ENCODE results near the gene SLC5A11.
"Not testable (repeated sequence)": the region's sequence is repeated elsewhere in the genome, so short reads cannot be mapped to it uniquely, and the experiment has no call there.

SLC5A11 gene

DNA sequence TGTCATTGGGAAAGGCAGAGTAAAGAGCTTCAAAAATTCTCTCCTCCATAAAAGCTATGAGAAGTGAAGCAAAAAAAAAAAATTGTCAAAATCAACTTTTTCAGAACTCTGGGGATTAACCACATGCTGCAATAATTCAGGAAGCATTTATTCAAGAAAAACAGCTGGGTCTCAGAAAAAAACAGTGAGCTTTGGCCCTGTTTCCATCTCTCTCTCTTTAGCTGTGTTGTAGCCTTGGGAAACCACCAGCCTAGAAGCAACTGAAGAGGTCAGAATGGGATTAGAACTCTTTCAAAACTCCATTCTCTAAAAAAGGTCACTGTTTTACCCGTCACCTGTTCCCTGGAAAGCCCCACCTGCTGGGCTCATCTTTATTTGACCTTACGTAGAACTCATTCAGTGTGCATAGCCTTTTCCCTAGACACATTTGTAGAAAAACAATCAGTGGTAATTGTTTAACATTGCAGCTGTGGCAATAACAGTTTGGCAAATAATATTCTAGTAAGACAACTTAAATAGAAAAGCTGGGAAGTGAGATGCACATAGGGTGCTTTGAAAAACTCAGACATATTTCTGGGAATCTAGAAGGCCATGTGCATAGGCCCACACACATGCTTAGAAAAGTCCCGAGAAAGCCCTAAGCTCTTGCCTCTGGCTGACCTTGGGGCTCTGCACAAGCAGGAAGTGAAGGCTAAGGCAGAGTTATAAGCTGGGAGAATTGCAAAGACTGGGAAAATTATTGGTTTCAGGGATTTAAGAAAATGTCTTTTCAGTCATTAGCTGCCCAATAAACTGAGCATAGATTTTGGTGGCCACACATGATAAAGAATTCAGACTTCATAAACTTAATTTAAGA lies 18.0 kb downstream of the SLC5A11 start:
- DNase-seq, result no peak

DNA sequence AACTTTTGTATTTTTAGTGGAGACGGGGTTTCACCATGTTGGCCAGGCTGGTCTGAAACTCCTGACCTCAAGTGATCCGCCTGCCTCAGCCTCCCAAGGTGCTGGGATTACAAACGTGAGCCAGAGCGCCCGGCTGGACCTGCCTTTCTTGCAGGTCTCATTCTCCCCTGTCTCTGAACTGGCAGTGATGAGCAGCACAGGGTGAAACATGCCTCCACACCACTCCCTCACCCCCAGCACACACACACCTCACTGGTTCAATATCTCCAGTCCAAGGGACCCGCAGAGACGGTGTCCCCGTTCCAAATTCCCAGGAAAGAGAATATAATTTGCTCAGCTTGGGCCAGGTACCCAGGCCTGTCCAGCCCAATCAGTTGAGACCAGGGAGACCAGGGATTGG lies 23.3 kb downstream of the SLC5A11 start:
- DNase-seq, result no peak

- no peak for DNase-seq
Measured at GRCh38 chr16:24871891-24872290, 26.1 kb downstream of the SLC5A11 start.

GRCh38 chr16:24873028-24873427 lies 27.3 kb downstream of the SLC5A11 start:
- no peak for DNase-seq

GRCh38 chr16:24875466-24875865 lies 29.7 kb downstream of the SLC5A11 start:
- DNase-seq, result no peak

DNA sequence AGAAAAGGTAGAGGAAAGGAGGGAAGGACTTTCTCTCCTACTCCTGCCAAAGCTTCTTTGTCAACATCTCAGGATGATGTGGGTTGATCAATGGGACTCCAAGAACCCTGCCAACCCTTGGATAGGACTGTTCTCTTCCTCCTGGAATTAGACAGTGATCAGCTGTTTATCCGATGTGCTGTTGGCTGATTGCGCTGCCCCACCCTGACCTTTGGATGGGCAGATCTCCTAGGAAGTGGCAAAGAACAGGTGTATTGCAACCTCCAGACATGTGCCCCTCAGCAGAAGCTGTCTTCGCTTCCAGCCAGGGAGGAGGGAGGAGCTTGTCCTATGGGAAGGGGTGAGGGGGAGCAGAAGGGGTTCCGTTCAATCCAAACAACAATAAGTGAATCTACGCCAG lies 30.5 kb downstream of the SLC5A11 start:
- no peak for DNase-seq

- DNase-seq, result no peak
Measured at GRCh38 chr16:24879684-24880083, 33.9 kb downstream of the SLC5A11 start.

DNA sequence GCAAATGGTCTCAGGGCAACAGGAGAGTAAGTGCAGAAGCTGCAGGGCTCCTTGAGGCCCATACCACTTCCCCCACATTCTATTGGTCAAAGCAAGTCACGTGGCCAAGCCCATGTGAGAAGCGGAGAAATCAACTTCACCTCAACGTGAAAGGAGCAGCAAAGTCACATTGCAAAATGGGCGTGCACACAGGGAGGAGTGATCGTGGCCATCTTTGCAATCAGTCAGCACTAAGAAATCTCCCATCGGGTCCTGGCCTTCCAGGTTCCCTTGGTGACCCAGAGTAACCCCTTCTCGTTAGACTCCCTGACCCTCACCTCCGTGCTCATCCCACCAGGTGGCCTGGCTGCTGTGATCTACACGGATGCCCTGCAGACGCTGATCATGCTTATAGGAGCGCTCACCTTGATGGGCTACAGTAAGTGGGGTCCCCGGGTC lies 38.0 kb downstream of the SLC5A11 start:
- DNase-seq, result no peak

DNA sequence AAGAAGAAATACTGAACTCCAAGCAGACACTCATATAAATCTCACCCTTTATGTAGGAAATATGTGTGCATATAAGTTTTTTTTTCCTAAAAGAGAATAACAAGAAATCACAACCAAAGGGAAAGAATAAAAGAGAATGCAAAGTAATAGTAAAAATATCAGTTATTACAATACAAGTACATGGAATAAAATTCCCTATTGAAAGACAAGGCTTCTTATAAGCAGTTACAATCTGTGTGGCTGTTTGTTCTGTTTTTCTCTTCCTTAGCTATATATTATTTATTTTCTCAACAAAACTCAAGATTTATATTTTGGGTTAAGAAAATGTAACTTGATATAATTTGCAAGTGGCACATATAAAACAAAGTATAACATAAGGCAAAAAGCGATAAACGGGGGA lies 41.7 kb downstream of the SLC5A11 start:
- DNase-seq, result no peak

- DNase-seq, result no peak
Measured at GRCh38 chr16:24890746-24891145, 45.0 kb downstream of the SLC5A11 start.

- DNase-seq, result no peak
Measured at GRCh38 chr16:24896439-24896838, 50.7 kb downstream of the SLC5A11 start.

DNA sequence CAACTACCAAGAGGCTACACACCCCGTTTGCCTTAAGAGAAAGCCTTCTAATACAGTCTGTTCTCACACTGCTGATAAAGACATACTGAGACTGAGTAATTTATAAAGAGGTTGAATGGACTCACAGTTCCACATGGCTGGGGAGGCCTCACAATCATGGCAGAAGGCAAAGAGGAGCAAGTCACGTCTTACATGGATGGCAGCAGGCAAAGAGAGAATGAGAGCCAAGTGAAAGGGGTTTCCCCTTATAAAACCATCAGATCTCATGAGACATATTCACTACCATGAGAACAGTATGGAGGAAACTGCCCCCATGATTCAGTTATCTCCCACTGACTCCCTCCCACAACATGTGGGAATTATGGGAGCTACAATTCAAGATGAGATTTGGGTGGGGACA lies 51.8 kb downstream of the SLC5A11 start:
- DNase-seq, result not testable (repeated sequence)

DNA sequence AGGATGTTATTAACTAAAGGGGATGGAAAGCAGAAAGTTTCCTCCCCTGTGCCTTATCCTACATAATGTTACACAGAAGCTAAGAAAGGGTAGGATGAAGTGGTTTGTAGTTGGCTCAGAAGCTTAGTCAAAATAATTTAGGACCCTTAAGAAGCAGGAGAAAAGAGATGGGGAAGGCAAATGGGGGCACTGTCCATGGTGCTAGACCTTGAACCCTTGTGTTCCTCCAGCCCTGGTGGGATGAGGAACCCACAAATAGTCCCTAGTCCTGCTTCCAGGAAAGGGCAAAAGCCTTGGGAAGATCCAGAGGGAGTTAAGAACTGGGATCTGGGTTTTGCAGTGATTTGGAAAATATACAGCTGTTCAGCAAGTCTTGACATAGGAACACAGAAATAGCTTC lies 54.5 kb downstream of the SLC5A11 start:
- no peak for DNase-seq

DNA sequence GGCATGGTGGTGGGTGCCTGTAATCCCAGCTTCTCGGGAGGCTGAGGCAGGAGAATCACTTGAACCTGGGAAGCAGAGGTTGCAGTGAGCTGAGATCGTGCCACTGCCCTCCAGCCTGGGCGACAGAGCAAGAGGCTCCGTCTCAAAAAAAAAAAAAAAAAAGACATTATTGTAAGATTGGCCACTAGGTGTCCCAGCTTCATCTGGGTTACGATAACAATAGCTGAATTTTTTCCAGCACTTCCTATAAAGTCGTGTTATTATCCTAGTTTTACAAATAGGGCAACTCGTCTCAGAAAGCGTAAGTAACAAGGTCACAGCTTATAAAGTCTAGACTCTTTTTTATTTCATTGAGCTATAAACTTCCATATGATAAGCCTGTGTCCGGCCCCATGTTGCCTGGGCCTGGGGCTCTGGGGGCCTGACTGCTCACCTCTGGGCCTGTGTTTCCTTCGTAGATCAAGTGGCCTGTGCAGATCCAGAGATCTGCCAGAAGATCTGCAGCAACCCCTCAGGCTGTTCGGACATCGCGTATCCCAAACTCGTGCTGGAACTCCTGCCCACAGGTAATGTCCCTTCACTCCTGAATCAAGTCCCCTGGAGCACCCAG lies 60.5 kb downstream of the SLC5A11 start:
- DNase-seq, result peak; percentile 23

DNA sequence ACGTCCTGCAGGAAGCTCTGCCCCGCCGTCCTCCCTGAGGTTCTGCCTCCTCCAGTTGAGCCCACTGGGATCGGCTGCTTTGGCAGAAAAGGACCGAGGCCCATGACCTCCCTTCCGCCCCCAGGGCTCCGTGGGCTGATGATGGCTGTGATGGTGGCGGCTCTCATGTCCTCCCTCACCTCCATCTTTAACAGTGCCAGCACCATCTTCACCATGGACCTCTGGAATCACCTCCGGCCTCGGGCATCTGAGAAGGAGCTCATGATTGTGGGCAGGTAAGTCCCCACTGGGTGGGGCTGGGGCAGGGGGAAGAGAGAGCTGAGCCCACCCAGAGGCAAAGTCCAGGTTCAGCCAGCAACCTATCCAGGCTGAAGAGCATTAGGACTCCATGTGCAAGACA lies 61.1 kb downstream of the SLC5A11 start:
- no peak for DNase-seq

GRCh38 chr16:24908716-24909115 lies 63.0 kb downstream of the SLC5A11 start:
- DNase-seq, result no peak

DNA sequence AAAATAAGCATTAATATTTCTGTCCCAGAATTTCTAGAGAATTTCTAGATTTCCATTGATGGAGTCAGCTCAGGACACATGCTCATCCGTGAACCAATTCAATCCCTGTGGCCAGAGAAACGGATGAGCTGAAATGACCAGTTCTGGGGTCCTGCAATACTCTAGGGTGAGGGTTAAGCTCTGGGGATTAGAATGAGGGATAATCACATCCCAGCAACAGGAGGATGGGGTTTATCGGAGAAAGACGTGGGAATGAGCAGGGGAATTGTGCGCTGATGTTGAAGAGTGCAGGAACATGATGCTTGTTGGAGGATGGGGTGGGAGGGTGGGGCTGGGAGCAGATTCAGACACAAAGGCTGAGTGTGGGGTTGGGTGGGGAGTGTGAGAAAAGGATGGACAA lies 64.1 kb downstream of the SLC5A11 start:
- DNase-seq, result no peak

DNA sequence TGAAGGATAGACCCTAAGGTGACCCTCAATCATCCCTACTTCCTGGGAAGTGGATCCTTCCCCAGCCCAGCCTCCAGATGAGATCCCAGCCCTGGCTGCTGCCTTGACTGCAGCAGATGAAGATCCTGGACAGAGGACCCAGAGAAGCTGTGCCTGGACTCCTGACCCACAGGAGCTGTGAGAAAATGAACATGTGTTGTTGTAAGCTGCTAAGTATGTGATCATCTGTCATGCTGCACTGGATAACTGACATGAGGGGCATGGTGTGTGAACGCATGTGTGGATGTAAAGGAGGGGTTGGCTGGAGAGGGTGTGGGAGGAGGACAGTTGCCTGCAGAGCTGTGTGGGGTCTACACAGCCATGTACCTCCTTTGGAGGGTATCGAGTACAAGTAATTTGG lies 69.3 kb downstream of the SLC5A11 start:
- DNase-seq, result no peak

GRCh38 chr16:24915576-24915975 lies 69.8 kb downstream of the SLC5A11 start:
- DNase-seq, result no peak

GRCh38 chr16:24917236-24917635 lies 71.5 kb downstream of the SLC5A11 start:
- no peak for DNase-seq

GRCh38 chr16:24917891-24918290 lies 72.1 kb downstream of the SLC5A11 start:
- no peak for DNase-seq

DNA sequence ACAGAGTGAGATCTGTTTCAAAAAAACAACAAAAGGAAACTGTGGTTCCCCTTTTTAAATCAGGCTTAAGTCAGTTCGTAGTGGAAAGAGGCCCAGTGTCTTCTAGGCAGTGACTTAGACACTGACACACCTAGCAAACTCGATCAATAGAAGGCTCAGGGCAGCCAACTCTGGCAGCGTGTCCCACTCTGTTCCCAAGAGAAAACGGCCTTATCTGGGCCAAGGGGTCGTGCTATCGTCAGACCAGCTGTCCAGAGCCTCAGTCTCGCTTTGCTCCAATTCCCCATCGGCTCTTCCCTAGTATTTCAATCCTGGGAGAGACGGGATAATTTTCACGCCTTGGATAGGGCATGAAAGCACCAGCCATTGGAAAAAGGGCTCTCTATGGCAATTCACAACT lies 72.9 kb downstream of the SLC5A11 start:
- no peak for DNase-seq

GRCh38 chr16:24919536-24919935 lies 73.8 kb downstream of the SLC5A11 start:
- DNase-seq, result no peak

DNA sequence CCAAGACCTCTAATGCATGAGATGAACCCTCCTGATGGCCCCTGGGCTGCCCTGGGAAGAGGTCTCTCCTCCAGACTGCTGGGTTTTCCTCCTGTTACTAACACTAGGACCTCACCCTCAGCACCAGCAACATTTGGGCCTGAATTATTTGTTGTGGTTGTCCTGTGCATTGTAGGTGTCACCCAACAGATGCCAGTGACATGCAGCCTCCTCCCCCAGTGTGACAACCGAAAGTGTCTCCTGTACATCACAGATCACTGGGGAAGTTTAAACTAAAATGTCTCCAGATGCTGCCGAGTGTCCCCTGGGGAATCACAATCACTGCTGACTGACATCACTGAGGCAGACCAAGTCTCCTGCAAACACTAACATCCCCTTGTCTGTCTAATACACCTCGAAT lies 74.8 kb downstream of the SLC5A11 start:
- DNase-seq, result no peak

DNA sequence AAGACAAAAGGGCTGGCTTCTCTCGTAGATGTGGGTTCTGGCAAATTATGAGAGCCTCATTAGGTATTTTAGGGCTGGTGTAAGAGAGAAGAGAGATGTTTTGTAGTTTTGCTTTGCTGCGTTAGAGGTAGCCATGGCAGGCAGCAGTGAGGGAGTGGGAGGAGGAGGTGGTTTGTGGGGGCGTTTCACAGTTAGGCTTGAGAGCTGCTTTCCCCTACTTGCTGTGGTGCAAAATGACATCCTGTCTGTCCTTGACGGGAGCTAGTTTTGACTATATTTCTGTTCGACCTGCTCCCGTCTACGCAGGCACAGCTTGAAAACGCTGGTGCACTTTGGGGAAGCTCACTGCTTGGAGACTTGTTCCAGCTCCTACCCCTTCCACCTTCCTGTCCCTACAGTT lies 75.5 kb downstream of the SLC5A11 start:
- no peak for DNase-seq

Measured in fibroblast of upper back skin (primary cell).